Kidney (tissue), 14 donors: ENCODE results near the gene UGT3A2. TPM values are rescaled to one million over a fixed set of nuclear protein-coding genes. Genes with fewer than 3 reads are reported as not detected.

Experiments
- DNase-seq, 5 donors: peaks; one replicate each; pipeline ENCODE4 v3.0.0-alpha.2; 2013 to 2020
- FAIRE-seq: peaks from 2 replicates; lab custom pipeline; 2012; peaks lifted over from hg19 to GRCh38; lab: Jason Lieb, UNC
- H3K27ac ChIP-seq, 2 donors: one replicate each; pipeline ENCODE4 v1.7.0; 2013; ENCODE audit warnings: low read depth in 2 of 2, low read length in 2 of 2, inconsistent platforms in 1 of 2
- H3K27me3 ChIP-seq: one replicate; pipeline ENCODE4 v1.7.1; 2013; ENCODE audit warnings: low read length, inconsistent platforms; ENCODE audit not compliant: control insufficient read depth, insufficient read depth
- H3K36me3 ChIP-seq, 3 donors: one replicate each; pipeline versions ENCODE4 v1.7.0 to v1.7.1; 2013; ENCODE audit warnings: low read length in 3 of 3, control low read depth in 1 of 3, inconsistent platforms in 1 of 3; ENCODE audit not compliant: insufficient read depth in 3 of 3, control insufficient read depth in 2 of 3
- H3K4me1 ChIP-seq, 3 donors: one replicate each; pipeline versions ENCODE4 v1.7.0 to v1.7.1; 2013; ENCODE audit warnings: low read length in 3 of 3, inconsistent platforms in 1 of 3, low read depth in 1 of 3; ENCODE audit not compliant: control insufficient read depth in 2 of 3, insufficient read depth in 2 of 3
- H3K4me3 ChIP-seq, 3 donors: one replicate each; pipeline versions ENCODE4 v1.7.0 to v1.8.1; 2013; ENCODE audit warnings: low read length in 3 of 3, control low read depth in 1 of 3, inconsistent platforms in 1 of 3
- H3K9ac ChIP-seq, 3 donors: one replicate each; pipeline versions ENCODE4 v1.7.0 to v1.7.1; 2013; ENCODE audit warnings: low read length in 3 of 3, control low read depth in 1 of 3, inconsistent platforms in 1 of 3
- H3K9me3 ChIP-seq, 3 donors: one replicate each; pipeline versions ENCODE4 v1.7.0 to v1.7.1; 2013; ENCODE audit warnings: low read length in 3 of 3, control low read depth in 1 of 3, inconsistent platforms in 1 of 3; ENCODE audit not compliant: control insufficient read depth in 2 of 3, insufficient read depth in 1 of 3
- intact Hi-C: fragments of 100-400 bp; cut with DNase I; formaldehyde crosslinking; loops from one replicate; pipeline ENCODE4 v1.11.1; 2022
- polyA plus RNA-seq: library from polyadenylated mRNA; stranded (reverse); fragments of 350-450 nt; fragmentation: Illumina TruSeq; extraction: RNeasy Lipid Tissue Mini Kit (QIAGEN cat#74804); gene quantifications from one replicate; pipeline ENCODE4 v1.2.3, GENCODE V29; 2014; ENCODE audit warnings: low read depth, low replicate concordance; ENCODE audit not compliant: insufficient read depth
- total RNA-seq: library from RNA; stranded (reverse); fragmentation: NEBNext Ultra II Directional; extraction: Animal tissue kit (Norgen Biotek cat#: 25700); gene quantifications from one replicate; pipeline ENCODE4 v1.2.1, GENCODE V29; 2021
- TF ChIP-seq, protein P1 (sequence below): IDR thresholded peaks from 3 replicates; pipeline ENCODE4 v1.5.1; 2012; ENCODE audit warnings: mild to moderate bottlenecking, moderate library complexity, borderline replicate concordance; ENCODE audit not compliant: insufficient read depth; ENCODE audit errors: extremely low read depth
- donor health status: control.
- donor health status: control.
- donor health status: control.
- donor health status: control.
- donor health status: control.
- donor health status: DM: yes; HTN: yes; CAD: no.
- donor health status: Normal renal cell carcinoma (clear cell type).

The UGT3A2 gene
- total and polyA plus RNA-seq, 2 donors from 2014 or later = 0.35 to 4.4 TPM

DNA sequence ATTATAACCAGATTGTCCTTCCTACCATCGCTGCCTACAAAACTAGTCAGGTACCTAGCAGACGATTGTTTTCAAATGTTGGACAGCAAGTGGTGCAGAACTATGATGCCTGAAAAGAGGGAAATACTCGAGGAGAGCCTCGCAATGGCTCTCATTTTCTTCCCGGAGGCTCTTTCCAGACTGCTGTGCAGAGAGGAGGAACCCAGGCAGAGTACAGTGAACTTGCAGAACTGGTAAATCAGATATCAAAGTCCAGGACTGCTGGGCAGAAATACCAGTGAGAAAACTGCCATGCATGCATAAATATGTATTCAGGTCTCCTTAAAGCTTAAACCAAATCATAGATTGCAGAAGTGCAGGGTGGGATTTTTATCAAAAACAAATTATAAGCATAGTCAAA lies 49.1 kb downstream of the UGT3A2 start:
- intact Hi-C loops = no loop called here
- DNase-seq = peak in 2 of 5 donors; percentile 15 to 40
- FAIRE-seq = no peak
- H3K9ac ChIP-seq = no peak overlapping the region
- H3K4me3 ChIP-seq = peak overlapping the region in 1 of 3 donors; percentile 34
- H3K36me3 ChIP-seq = no peaks in the 10 kb centered on the region
- peaks cover 0 to 15% (median 7%) of the 10 kb centered on the region in 3 donors for H3K9me3 ChIP-seq
- no peaks in the 10 kb centered on the region for H3K27me3 ChIP-seq
- TF ChIP-seq, protein P1, sequence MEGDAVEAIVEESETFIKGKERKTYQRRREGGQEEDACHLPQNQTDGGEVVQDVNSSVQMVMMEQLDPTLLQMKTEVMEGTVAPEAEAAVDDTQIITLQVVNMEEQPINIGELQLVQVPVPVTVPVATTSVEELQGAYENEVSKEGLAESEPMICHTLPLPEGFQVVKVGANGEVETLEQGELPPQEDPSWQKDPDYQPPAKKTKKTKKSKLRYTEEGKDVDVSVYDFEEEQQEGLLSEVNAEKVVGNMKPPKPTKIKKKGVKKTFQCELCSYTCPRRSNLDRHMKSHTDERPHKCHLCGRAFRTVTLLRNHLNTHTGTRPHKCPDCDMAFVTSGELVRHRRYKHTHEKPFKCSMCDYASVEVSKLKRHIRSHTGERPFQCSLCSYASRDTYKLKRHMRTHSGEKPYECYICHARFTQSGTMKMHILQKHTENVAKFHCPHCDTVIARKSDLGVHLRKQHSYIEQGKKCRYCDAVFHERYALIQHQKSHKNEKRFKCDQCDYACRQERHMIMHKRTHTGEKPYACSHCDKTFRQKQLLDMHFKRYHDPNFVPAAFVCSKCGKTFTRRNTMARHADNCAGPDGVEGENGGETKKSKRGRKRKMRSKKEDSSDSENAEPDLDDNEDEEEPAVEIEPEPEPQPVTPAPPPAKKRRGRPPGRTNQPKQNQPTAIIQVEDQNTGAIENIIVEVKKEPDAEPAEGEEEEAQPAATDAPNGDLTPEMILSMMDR = no peak
- peak overlapping the region in 1 of 2 donors; percentile 40 for H3K27ac ChIP-seq
- H3K4me1 ChIP-seq = peaks cover 0 to 6% (median 0%) of the 10 kb centered on the region in 3 donors

DNA sequence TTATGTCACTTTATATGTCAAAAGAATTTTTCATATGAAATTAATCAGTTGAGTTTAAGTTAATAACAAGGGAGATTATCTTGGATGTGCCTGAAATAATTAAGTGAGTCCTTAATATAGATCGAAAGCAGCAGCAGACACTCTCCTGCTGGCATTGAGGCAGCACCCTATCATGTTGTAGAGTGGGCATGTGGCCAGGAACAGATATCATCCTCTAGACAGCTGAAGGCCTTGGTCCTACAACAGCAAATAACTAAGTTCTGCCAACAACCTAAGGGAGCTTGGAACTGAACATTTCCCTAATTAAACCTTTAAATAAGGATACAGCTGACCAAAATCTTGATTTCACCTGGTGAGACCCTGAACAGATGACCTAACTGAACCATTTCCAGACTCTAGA lies 49.7 kb downstream of the UGT3A2 start:
- Histone ChIP-seq H3K9me3 (peaks cover 0 to 15% (median 7%) of the 10 kb centered on the region in 3 donors), H3K4me1 (peaks cover 0 to 6% (median 0%) of the 10 kb centered on the region in 3 donors), H3K27me3 (no peaks in the 10 kb centered on the region), H3K36me3 (no peaks in the 10 kb centered on the region), H3K27ac (peak overlapping the region in 1 of 2 donors; percentile 14), H3K4me3 (no peak overlapping the region), H3K9ac (no peak overlapping the region)
- TF ChIP-seq, protein P1 = no peak
- intact Hi-C loops = no loop called here
- DNase-seq (no peak), FAIRE-seq (no peak)

DNA sequence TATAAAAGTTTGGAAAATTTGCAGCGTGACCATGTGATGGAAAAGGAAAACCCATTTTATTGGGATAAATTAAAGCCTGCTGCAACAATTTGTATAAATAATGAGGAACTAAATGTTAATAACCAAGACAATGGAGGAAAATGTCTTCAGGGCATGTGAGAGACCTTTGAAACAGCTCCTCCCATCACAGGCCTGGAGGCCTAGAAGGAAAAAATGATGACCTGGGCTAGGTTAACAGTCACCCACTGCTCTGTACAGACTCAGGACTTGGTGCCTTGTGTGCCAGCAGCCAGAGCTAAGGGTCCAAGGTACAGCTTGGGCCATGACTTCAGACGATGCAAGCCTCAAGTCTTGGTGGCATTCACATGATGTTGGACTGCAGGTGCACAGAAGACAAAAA lies 53.5 kb downstream of the UGT3A2 start:
- Histone ChIP-seq H3K27ac (no peak overlapping the region), H3K4me3 (no peak overlapping the region), H3K27me3 (no peaks in the 10 kb centered on the region), H3K9me3 (peaks cover 0 to 15% (median 7%) of the 10 kb centered on the region in 3 donors), H3K9ac (no peak overlapping the region), H3K36me3 (no peaks in the 10 kb centered on the region), H3K4me1 (peaks cover 0 to 7% (median 3%) of the 10 kb centered on the region in 3 donors)
- no peak for DNase-seq
- TF ChIP-seq, protein P1 = no peak
- intact Hi-C loops = no loop called here
- no peak for FAIRE-seq

DNA sequence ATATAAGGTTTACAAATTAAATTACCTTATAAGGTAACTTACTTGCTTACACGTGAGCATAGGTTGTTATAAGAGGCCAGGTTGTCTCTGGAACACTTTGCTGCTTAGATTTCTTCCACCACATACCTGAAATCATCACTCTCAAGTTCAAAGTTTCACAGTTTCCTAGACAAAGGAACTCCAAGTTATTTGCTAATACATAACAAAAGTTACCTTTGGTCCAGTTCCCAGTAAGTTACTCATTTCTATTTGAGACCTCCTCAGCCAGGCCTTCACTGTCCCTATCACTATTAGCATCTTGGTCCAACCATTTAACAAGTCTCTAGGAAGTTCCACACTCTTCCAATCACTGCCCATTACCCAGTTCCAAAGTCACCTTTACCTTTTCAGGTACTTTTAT lies 57.0 kb downstream of the UGT3A2 start:
- no peak for FAIRE-seq
- H3K9me3 ChIP-seq = peaks cover 0 to 7% (median 7%) of the 10 kb centered on the region in 3 donors
- intact Hi-C loops = no loop called here
- peak overlapping the region; percentile 61 to 84 for H3K27ac ChIP-seq
- TF ChIP-seq, protein P1 = no peak
- peaks cover 0 to 8% (median 7%) of the 10 kb centered on the region in 3 donors for H3K4me1 ChIP-seq
- no peak overlapping the region for H3K9ac ChIP-seq
- no peak overlapping the region for H3K4me3 ChIP-seq
- no peaks in the 10 kb centered on the region for H3K36me3 ChIP-seq
- no peaks in the 10 kb centered on the region for H3K27me3 ChIP-seq
- peak in 1 of 5 donors; percentile 13 for DNase-seq
